GM12872 (cell line): ENCODE measurements around the gene ZNF580.

ENCODE experiments used
- TF ChIP-seq, protein P1 (sequence below): IDR thresholded peaks from 3 replicates; pipeline ENCODE4 v1.5.1; 2011; ENCODE audit warnings: low read depth, mild to moderate bottlenecking, low read length, moderate library complexity; ENCODE audit not compliant: insufficient read depth

ZNF580 gene

GRCh38 chr19:55616395-55616875 is 24.4 kb upstream of the ZNF580 start:
- TF ChIP-seq, protein P1, sequence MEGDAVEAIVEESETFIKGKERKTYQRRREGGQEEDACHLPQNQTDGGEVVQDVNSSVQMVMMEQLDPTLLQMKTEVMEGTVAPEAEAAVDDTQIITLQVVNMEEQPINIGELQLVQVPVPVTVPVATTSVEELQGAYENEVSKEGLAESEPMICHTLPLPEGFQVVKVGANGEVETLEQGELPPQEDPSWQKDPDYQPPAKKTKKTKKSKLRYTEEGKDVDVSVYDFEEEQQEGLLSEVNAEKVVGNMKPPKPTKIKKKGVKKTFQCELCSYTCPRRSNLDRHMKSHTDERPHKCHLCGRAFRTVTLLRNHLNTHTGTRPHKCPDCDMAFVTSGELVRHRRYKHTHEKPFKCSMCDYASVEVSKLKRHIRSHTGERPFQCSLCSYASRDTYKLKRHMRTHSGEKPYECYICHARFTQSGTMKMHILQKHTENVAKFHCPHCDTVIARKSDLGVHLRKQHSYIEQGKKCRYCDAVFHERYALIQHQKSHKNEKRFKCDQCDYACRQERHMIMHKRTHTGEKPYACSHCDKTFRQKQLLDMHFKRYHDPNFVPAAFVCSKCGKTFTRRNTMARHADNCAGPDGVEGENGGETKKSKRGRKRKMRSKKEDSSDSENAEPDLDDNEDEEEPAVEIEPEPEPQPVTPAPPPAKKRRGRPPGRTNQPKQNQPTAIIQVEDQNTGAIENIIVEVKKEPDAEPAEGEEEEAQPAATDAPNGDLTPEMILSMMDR, result no peak

- TF ChIP-seq, protein P1, result no peak
These were observed 23.4 kb upstream of the ZNF580 start for GRCh38 chr19:55617426-55617825.

DNA sequence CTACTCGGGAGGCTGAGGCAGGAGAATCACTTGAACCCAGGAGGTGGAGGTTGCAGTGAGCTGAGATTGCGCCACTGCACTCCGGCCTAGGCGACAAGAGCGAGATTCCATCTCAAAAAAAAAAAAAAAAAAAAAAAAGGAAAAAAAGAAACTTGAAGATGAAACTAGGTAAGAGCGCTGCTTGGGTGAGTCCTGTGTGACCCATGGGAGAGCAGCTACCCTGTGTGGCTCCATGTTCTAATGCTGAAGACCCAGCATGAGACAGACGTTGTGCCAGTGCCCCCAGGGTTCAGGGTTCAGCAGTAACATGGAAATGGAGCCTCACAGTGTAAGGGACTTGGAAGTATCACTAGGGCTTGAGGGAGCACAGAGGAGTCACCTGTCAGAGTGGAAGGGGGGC is 22.4 kb upstream of the ZNF580 start:
- TF ChIP-seq, protein P1, result no peak

DNA sequence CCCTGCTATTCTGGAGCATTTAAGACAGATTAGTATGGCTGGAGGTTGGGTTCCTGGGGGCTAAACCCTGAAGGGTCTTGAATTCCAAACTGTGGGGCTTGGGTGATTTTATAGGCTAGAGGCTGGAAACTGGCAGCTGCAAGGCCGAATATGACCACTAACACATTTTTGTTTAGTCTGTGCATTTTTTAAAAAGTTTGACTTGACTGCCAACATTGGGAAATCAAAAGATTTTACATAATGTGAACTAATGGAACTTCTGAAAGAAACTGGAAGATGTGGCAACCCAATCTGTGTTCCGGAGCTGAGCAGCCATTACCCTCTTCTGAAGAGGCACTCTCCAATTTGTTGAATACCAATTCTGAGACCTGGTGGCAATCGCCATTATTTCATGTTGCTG is 21.5 kb upstream of the ZNF580 start:
- TF ChIP-seq, protein P1, result no peak

DNA sequence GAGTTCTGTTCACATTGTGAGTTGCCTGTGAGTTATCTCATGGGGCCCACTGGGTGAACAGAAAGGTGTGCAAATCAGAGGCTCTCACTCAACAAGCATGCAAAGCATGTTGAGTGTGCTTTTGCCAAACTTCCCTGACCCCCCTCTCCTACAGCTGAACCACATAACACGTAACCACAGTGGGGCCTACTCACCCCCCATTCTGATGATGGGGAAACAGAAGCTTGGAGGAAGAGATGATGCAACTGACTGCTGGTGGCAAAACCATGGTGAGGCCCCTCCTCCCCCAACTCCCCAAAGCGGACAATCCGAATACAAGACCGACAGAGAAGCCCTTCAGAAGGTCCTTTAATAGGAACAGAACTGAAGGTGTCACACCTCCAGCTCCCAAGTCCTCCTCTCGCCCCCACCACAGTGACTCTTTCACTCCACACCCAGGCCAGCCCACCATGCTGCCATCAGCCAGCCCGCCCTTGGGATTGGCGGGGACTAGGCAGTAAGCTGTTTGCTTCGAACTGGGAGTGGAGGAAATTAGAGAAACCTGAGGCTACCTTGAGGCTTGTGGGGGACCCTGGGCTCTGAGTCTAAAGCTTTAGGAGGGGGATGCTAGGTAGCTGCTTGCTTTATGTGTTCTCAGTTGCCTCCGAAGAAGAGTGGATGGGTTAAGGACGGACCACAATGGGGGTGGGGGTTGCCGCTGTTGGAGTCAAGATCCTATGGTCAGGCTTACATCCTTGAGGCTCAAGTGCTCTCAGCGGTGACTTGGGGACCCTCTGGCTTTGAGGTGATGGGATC is 20.2 kb upstream of the ZNF580 start:
- TF ChIP-seq, protein P1, result no peak

DNA sequence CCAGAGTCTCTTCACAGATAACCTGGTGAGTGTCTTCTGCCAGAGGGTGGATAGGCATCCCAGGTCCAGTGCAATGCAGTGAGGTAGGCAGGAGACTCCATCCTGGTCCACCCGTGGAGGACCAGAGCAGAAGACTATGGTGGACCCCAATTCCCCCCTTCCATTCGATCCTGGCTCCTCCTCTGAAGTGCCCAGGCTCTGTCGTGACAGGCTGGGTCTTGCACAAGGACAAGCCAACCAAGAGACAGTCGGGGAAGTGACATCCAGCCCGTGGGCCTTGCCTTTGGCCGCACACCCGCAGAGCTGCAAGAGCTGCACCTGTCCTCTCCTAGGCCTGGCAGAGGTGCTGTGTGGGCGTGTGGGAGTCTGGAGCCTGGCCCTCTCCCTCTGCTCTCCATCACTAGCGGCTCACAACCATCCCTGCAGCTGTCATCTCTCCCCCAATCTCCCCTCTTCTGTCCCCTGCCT is 19.6 kb upstream of the ZNF580 start:
- TF ChIP-seq, protein P1, result no peak

DNA sequence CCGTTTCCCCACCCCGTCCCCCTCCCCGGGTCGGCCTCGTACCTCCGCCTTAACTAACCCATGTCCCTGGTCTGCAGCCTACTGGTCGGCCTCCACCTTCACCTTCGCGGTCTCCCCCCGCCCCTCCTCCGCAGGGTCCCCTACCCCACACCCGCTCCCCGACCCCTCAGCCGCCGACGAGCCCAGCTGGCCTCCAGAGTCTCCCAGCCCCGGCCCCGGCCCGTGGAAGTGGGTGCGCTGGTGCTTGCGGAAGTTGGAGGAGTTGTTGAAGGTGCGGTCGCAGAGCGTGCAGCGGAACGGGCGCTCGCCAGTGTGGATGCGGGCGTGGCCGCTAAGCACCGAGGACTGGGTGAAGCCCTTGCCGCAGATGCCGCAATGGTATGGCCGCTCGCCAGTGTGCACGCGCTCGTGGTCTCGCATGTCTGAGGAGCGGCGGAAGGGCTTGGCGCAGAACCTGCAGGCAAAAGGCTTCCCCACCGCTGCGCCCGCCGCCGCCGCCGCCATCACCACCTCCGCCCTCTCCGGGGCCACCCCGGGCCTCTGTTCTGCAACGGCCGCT is 19.1 kb upstream of the ZNF580 start:
- TF ChIP-seq, protein P1, result no peak
